NCI-H82 treated with DMSO at 0.1 percent for 48 hours (cell line): ENCODE measurements around the gene KIF17.

ENCODE experiments used
- DNase-seq: peaks from one replicate; lab custom pipeline; 2025; ENCODE audit not compliant: unreplicated experiment; lab: John Stamatoyannopoulos, UW

KIF17 gene

GRCh38 chr1:20632386-20632785, 85.4 kb downstream of the KIF17 start:
- no peak for DNase-seq

DNA sequence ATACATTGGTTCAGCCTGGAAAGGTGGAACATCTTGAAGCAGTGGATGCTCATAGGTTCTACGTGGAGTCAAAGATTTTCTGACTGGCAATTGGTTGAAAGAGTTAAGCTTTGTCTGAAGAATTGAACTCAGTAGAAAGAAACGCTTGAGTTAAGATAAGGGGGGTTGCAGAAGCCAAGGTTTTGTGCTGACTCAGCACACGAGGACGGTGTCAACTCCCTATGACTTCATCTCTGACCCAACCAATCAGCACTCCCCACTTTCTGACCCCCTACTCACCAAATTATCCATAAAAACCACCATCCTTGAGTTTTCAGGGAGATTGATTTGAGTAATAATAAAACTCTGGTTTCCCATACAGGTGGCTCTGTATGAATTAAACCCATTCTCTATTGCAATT, 87.1 kb downstream of the KIF17 start:
- no peak for DNase-seq

- DNase-seq, result no peak
Observed at GRCh38 chr1:20626524-20626923, 91.3 kb downstream of the KIF17 start.

GRCh38 chr1:20626098-20626427, 91.7 kb downstream of the KIF17 start:
- no peak for DNase-seq

GRCh38 chr1:20625176-20626097, 92.4 kb downstream of the KIF17 start:
- no peak for DNase-seq

- no peak for DNase-seq
Observed at GRCh38 chr1:20624709-20625108, 93.1 kb downstream of the KIF17 start.

DNA sequence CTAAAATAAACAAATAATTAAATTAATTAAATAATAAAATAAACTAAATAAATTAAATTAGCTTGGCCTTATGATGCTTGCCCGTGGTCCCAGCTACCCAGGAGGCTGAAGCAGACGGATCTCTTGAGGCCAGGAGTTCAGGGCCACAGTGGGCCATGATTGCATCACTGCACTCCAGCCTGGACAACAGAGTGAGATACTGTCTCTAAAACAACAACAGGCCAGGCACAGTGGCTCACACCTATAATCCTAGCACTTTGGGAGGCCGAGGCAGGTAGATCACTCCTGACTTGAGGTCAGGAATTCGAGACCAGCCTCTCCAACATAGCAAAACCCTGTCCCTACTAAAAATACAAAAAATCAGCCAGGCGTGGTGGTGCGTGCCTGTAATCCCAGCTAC, 96.8 kb downstream of the KIF17 start:
- DNase-seq, result no peak

DNA sequence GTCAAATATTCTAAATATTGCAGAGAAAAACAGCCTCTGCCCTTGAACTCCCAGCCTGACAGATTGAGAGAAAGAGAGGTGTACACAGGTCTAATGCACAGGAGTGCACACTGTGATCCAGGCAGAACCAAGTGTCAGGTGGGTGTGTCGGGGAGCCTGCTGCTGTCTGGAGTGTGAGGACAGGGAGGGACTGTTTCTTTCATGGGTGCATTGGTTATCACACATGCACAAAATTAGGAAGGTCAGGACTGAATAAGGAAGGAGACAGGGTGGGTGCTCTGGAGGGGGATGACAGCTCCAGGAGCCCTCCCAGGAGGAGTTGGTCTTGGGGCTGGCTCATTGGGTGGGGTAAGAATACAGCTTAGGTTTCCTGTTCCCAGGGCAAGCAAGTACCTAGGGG, 97.8 kb downstream of the KIF17 start:
- no peak for DNase-seq

DNA sequence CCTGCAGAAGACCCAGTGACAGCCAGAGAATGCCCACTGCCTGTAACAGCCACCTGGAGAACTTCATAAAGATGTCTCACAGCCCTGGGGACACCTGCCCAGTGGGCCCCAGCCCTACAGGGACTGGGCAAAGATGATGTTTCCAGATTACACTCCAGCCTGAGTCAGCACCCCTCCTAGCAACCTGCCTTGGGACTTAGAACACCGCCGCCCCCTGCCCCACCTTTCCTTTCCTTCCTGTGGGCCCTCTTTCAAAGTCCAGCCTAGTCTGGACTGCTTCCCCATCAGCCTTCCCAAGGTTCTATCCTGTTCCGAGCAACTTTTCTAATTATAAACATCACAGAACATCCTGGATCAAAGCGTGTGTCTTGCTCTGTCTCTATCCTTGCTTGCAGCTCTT, 99.3 kb downstream of the KIF17 start:
- no peak for DNase-seq

GRCh38 chr1:20616847-20617487, 100.8 kb downstream of the KIF17 start:
- DNase-seq, result no peak

DNA sequence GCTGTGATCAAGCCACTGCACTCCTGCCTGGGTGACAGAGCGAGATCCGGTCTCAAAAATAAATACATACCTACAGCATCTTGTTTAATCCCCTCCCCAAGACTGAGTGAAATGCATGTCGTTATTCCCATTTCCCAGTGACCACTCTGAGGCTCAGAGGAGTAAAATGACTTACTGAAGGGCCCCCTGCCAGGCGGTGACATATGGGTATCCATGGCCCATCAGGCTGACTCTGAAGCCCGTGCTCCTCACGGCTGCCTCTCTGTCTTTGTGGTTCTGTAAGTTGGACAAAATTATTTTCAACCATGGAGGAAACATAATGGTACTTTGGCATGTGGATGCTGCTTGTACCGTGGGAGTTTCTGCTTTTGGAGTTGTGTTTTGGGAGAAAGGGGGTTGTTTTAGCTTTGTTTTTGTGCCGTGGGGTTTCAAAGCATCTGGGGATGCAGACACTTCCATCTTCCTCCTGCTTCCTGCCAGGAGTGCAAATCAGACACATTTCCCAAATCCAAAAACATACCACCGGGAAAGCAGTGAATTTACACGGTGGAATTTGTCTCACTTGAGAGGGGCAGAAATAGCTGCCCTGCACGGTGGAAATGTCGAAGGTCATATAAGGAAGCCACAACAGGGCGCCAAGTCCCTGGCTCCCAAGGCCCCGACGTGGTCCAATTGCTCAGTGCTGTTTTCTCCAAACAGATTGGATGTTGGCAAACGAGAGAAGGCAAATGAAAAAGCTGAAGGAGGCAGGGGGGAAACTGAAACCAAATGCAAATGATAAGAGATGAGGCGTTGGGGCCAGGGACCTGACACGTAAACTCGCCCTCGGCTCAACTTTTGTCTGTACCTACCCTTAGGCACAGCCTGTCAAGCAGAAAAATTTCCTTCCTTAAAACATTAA, 101.6 kb downstream of the KIF17 start:
- no peak for DNase-seq

GRCh38 chr1:20614131-20614579, 103.7 kb downstream of the KIF17 start:
- DNase-seq, result no peak
